Measurements from ENCODE around the gene COA1.

DNA sequence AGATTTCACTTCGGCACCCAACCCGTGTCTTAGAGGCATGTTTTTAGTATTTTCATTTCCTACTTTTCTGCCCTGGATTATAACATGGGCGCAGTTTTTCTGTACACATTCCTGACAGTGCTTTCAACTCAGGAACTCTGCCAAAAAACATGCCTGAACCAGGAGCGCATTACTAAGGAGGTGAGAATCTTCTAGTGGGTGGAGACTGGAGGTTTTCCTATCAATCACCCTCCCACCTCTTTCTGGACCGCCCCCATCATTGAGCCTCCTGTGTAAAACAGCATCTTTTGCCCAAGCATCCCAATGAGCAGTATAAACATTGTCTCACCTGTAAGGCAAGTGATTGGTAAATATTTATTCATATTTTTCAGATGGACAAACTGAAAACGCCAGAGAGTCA is 93.2 kb downstream of the COA1 start:
- TF ChIP-seq, protein P1, sequence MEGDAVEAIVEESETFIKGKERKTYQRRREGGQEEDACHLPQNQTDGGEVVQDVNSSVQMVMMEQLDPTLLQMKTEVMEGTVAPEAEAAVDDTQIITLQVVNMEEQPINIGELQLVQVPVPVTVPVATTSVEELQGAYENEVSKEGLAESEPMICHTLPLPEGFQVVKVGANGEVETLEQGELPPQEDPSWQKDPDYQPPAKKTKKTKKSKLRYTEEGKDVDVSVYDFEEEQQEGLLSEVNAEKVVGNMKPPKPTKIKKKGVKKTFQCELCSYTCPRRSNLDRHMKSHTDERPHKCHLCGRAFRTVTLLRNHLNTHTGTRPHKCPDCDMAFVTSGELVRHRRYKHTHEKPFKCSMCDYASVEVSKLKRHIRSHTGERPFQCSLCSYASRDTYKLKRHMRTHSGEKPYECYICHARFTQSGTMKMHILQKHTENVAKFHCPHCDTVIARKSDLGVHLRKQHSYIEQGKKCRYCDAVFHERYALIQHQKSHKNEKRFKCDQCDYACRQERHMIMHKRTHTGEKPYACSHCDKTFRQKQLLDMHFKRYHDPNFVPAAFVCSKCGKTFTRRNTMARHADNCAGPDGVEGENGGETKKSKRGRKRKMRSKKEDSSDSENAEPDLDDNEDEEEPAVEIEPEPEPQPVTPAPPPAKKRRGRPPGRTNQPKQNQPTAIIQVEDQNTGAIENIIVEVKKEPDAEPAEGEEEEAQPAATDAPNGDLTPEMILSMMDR (conservative IDR thresholded peaks at IDR 0.05): no peak
- TF ChIP-seq EZH2 (IDR thresholded peaks at IDR 0.05; ENCODE audit: low read depth): no peak
